Body of pancreas (tissue), 4 donors: ENCODE data around the gene LMTK2. TPM values are rescaled to one million over a fixed set of nuclear protein-coding genes. Genes with fewer than 3 reads are reported as not detected.

ENCODE experiments used
- ATAC-seq: fragments of 150-250 bp; one replicate; pipeline ENCODE4 v1.9.1; 2016
- DNase-seq, 4 donors: peaks; one replicate each; pipeline ENCODE4 v3.0.0-alpha.2; 2019
- H3K27ac ChIP-seq, 4 donors: fragments of 200-600 bp; sonication (generic); 1 replicate in 3 of 4; 2 replicates in 1 of 4; pipeline versions ENCODE4 v1.5.1 to v1.6.1; 2016 to 2019; ENCODE audit warnings: mild to moderate bottlenecking in 1 of 4, mixed read lengths in 1 of 4, moderate library complexity in 1 of 4
- H3K27me3 ChIP-seq, 2 donors: fragments of 200-600 bp; sonication (generic); one replicate each; pipeline ENCODE4 v1.6.0; 2016; ENCODE audit warnings: mild to moderate bottlenecking in 1 of 2
- H3K36me3 ChIP-seq, 2 donors: fragments of 200-600 bp; sonication (generic); replicated peaks in 1 of 2; 2 replicates each; pipeline ENCODE4 v1.5.1; 2016; ENCODE audit warnings: low read depth in 2 of 2; ENCODE audit not compliant: insufficient read depth in 1 of 2
- H3K4me1 ChIP-seq: fragments of 200-600 bp; sonication (generic); one replicate; pipeline ENCODE4 v1.6.0; 2016
- H3K4me3 ChIP-seq, 2 donors: fragments of 200-600 bp; sonication (generic); 1 replicate in 1 of 2; 2 replicates in 1 of 2; pipeline ENCODE4 v1.5.1; 2016 to 2019
- H3K9me3 ChIP-seq, 3 donors: fragments of 200-600 bp; sonication (generic); 1 replicate in 2 of 3; 2 replicates in 1 of 3; pipeline ENCODE4 v1.5.1; 2016
- CTCF ChIP-seq, 7 experiments: fragments of 450-650 bp in 4 of 7; fragments of 200-600 bp in 3 of 7; sonication (generic) in 3 of 7; IDR thresholded peaks; one replicate each; pipeline ENCODE4 v1.5.1; 2016 to 2019; ENCODE audit warnings: antibody characterized with exemption in 7 of 7
- POLR2A ChIP-seq, 3 donors: fragments of 450-650 bp; IDR thresholded peaks; one replicate each; pipeline ENCODE4 v1.6.1; 2016; ENCODE audit warnings: antibody characterized with exemption in 3 of 3, mild to moderate bottlenecking in 2 of 3
- WGBS, 2 donors: methylation state at CpG; one replicate each; pipeline ENCODE4 v1.1.5; 2017; 5-methylcytosine and 5-hydroxymethylcytosine counted together
- intact Hi-C: fragments of 100-400 bp; cut with DNase I; formaldehyde crosslinking; loops from one replicate; pipeline ENCODE4 v1.15.1; 2023
- total RNA-seq, 2 donors: library from RNA; depleted of rRNA; stranded (reverse); fragments of >200 nt; gene quantifications; one replicate each; pipeline ENCODE4 v1.1.0, GENCODE V29; 2016

LMTK2 gene
- total RNA-seq, 2 donors from 2014 or later, result 19.7 to 23.1 TPM

- H3K36me3 ChIP-seq, result no peaks in the 10 kb centered on the region
- ATAC-seq (no peak), DNase-seq (peak in 3 of 4 donors; percentile 28 to 48 (median 38))
- intact Hi-C loops, result no loop called here
- peak overlapping the region; percentile 87 to 98 (median 96) for H3K27ac ChIP-seq
- no peaks in the 10 kb centered on the region for H3K27me3 ChIP-seq
- no peaks in the 10 kb centered on the region for H3K9me3 ChIP-seq
- peaks cover 56% of the 10 kb centered on the region for H3K4me1 ChIP-seq
- WGBS, 2 donors, result 38 to 44% methylated on average over 10 to 27 of the region's 27 CpGs
- peak overlapping the region in 1 of 2 donors; percentile 78 for H3K4me3 ChIP-seq
- TF ChIP-seq POLR2A (IDR thresholded peaks at IDR 0.05) (no peak), CTCF (IDR thresholded peaks at IDR 0.05) (no peak)
Measured at GRCh38 chr7:98214811-98215321, 108.2 kb downstream of the LMTK2 start.

GRCh38 chr7:98215561-98216495, 109.2 kb downstream of the LMTK2 start:
- Histone ChIP-seq H3K27ac (peak overlapping the region; percentile 87 to 98 (median 96)), H3K9me3 (no peaks in the 10 kb centered on the region), H3K36me3 (no peaks in the 10 kb centered on the region), H3K4me1 (peaks cover 53% of the 10 kb centered on the region), H3K27me3 (no peaks in the 10 kb centered on the region), H3K4me3 (no peak overlapping the region)
- DNase-seq, result peak; percentile 92 to 95 (median 94)
- ATAC-seq, result peak; percentile 71
- peak; percentile 73 to 92 (median 91) for TF ChIP-seq POLR2A (IDR thresholded peaks at IDR 0.05)
- no peak for TF ChIP-seq CTCF (IDR thresholded peaks at IDR 0.05)
- WGBS, 2 donors, result 38 to 55% methylated on average over 28 to 32 of the region's 32 CpGs
- intact Hi-C loops, result no loop called here

GRCh38 chr7:98216941-98217622, 110.4 kb downstream of the LMTK2 start:
- intact Hi-C loops, result no loop called here

More at GRCh38 chr7:98216941-98217622, 110.4 kb downstream of the LMTK2 start:
- H3K27me3 ChIP-seq, result no peaks in the 10 kb centered on the region
- peaks cover 0 to 5% of the 10 kb centered on the region in 2 donors for H3K36me3 ChIP-seq
- peak; percentile 42 to 62 (median 50) for DNase-seq
- H3K27ac ChIP-seq, result peak overlapping the region; percentile 65 to 98 (median 96)
- TF ChIP-seq POLR2A (IDR thresholded peaks at IDR 0.05) (peak in 2 of 3 donors; percentile 20 to 47), CTCF (IDR thresholded peaks at IDR 0.05) (no peak)
- H3K4me1 ChIP-seq, result peaks cover 53% of the 10 kb centered on the region
- WGBS, 2 donors, result 49 to 55% methylated on average over 12 to 22 of the region's 24 CpGs
- no peak overlapping the region for H3K4me3 ChIP-seq
- ATAC-seq, result no peak
- H3K9me3 ChIP-seq, result no peaks in the 10 kb centered on the region
